ENCODE data around the gene ABHD17A.

Gene ABHD17A

DNA sequence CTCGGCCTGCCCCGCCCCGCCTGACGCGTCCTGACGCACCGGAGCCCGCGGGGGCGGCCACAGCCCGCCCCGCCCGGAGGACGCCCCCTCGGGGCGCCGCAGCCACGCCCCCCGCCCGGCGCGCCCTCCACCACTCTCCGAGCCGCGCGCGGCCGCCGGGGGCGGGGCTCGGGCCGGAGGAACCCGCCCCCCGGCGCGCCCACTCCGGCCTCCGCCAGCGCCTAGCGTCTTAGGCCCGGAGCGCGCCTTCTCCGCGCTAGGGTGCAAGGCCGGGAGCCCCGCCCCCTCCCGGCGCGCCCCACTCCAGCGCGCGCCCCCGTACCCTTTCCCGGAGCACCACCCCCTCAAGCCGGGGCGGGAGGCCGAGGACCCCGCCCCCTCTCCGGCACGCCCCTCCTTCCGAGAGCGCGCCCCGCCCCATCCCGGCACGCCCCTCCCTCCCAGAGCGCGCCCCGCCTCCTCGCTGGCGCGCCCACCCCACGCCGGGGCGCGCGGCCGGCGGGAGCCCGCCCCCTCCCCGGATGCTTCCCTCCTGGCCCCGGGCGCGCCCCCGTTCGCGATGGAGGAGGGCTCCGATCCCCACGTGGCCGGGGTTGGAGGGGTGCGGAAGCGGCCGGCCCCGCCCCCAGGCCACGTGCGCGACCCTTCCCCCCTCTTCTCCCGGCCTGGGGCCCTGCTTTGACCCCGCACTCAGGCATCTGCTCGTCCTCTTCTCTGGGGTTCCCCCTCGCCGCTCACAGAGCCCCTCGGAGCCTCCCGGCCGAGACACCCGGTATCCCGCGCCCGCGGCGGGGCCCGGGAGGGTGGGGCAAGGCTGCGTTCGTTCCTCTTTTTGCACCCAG, 21.4 kb downstream of the ABHD17A start:
- DNase-seq (ENCODE audit: low spot score) = peak; percentile 86

GRCh38 chr19:1863328-1863637, 22.0 kb downstream of the ABHD17A start, which contains the start of gene KLF16:
TSS of gene KLF16 (minus strand) at chr19:1863579. CDS start at chr19:1863497, 82 bp downstream.
- no peak for DNase-seq (ENCODE audit: low spot score)

- DNase-seq (ENCODE audit: low spot score) = peak; percentile 61
Observed at GRCh38 chr19:1862424-1863327, 22.6 kb downstream of the ABHD17A start.

DNA sequence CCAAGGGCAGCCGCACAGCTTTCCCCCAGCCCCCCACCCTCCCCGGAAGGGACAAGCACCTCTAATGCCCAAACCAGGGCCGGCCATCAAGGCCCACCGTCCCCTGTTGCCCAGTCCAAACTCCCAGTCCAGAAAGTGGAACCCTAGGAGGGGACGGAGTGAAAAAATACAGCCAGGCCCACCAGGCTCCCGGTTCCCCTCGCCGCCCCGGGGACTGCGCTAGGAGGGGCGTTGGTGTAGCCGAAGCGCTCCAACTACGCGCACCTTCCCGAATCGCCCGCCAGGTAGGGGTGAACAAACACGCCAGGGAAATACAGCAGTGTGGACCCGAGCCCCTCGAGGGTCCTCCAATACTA, 23.2 kb downstream of the ABHD17A start:
- no peak for DNase-seq (ENCODE audit: low spot score)

GRCh38 chr19:1861599-1862031, 23.7 kb downstream of the ABHD17A start:
- no peak for DNase-seq (ENCODE audit: low spot score)

DNA sequence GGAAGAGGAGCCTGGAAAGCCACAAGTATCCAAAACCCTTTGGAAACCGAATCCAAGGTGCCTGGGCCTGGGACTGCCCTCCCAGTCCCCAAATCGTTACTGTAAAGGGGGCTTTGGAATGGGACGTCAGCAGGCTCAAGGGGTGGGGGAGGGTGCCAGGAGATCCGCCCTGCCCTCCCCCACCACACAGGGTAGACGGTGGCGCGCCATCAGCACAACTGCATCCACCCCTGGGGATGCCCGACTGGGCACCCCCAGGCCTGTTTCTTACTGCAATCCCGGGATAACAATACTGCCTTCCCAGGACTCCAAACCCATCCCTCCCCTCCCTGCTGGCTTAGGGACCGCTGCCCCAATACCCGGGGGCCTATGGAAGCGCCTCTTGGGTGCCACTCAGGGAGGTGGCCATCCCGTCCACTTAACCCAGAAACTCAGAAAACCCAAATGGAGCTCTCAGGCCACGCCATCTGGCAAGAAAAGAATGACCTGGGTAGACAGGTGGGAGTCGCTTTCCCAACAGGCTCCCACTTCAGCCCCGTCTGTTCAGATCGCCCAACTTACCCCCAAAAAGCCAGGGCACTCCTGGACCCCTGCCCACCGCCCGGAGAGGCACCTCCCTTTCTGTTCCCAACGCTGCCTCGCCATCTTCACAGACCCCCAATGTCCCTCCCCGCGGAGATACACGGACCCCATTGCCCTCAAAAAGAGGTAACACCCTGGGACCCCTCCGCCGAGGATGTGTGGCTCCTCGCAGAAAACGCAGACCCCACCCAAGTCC, 24.3 kb downstream of the ABHD17A start:
- DNase-seq (ENCODE audit: low spot score) = no peak

- DNase-seq (ENCODE audit: low spot score) = peak; percentile 64
Observed at GRCh38 chr19:1860042-1860775, 25.1 kb downstream of the ABHD17A start.

DNA sequence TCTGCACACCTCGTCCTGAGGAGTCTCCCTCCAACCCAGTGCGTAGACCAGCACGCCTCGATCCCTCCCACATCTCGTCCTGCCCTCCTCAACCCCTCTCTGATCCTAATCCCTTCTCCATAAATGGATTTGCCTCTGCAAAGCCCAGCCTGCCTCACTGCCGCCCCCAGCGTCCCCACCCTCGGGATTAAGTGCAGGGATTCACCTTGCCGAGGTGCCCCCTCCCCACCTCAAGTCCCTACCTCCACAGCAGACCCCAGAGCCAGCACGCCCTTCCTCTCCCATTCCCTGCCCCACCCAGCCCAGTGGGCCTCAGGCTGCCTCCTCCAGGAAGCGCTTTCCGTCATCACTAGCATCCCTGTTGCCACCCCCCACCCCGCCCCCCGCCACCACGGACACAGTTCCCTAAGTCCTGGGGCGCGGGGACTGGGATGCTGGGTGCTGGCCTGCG, 25.9 kb downstream of the ABHD17A start:
- no peak for DNase-seq (ENCODE audit: low spot score)

DNA sequence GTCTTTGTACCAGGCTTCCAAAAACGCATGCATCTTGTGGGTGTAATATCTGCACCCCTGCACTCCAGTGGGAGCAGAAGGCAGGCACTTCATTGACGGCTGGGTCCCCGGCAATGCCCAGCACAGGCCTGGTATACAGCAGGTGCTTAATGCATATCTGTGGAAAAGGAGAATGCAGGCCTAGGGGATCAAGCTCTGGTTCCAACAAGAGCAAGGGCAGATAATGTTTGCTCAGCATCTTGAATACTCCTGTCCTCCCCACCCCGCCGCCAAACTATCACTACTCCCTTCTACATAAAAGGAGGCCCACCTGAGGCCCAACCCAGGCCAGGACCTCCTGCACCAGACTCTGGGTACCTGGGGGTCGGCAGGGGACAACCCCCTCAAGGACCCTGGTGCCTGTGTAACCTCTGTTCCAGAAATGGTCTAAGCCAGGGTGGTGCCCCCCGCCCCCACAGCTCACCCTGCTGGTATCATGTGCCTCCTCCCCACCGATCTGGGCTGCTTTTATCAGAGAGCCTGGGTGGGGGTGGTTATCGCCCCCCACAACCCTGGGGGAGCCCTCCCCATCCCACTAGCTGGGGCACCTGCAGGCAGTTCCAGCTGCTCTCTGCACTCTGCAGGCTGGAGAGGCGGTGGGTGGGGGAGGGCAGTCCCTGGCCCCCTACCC, 26.7 kb downstream of the ABHD17A start:
- peak; percentile 42 for DNase-seq (ENCODE audit: low spot score)

GRCh38 chr19:1857648-1858326, 27.5 kb downstream of the ABHD17A start:
- no peak for DNase-seq (ENCODE audit: low spot score)

GRCh38 chr19:1856698-1857603, 28.3 kb downstream of the ABHD17A start:
- DNase-seq (ENCODE audit: low spot score) = peak; percentile 72

GRCh38 chr19:1856345-1856697, 29.0 kb downstream of the ABHD17A start:
- no peak for DNase-seq (ENCODE audit: low spot score)

DNA sequence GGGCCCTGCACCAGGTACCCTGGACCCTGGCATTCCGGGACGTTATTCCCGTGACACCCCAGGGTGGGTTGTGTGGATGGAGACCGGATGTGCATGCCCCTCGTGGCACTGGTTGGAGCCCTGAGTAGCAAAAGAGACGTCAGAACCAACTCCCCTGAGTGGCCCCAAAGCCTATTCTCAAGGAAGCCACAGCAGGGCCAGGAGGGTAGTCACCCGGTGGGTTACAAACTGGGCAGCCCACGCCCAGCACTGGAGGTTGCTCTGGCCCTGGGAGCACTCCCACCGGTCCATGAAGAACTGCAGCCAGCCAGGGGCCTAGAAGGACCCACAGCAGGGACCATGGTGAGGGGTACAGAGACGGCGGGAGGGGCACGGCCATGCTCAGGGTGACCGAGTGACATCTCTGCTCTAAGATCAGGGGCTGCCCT, 29.5 kb downstream of the ABHD17A start:
- DNase-seq (ENCODE audit: low spot score) = no peak

DNA sequence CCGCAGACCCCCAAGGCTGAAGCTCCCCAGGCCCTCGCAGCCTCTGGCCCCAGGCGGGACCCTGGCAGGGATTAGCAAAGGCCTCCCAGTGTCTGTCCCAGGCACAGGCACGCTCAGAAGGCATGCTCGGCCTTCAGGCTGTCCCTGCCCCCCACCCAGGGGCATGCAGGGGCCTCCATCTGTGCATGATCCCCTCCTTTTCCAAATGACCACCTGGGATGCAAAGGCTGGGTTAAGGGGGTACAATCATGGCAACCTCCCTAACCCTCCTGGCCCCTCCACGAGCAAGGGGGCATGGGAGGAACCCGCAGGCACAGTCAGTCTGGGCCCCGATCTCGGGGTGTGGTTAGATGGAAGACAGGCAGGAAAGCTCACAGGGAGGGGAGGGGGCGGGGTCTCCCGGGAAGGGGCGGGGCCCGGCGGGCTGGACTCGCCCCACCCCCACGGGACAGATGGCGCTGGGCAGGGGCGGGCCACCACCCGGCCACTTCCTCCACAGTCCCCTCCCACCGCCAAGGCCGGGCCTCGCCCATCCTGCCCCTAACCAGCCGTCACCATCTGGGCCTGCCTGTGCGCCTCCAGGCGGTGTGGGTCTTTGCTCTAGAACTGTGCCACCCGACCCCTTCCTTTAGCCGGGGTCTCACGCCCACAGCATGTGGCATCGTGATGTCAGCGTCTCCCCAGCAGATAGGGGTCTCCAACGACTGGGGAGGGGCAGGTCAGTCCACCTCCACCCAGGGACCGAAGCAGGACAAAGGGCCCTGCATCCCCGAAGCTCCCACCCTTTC, 30.1 kb downstream of the ABHD17A start:
- peak; percentile 93 for DNase-seq (ENCODE audit: low spot score)

DNA sequence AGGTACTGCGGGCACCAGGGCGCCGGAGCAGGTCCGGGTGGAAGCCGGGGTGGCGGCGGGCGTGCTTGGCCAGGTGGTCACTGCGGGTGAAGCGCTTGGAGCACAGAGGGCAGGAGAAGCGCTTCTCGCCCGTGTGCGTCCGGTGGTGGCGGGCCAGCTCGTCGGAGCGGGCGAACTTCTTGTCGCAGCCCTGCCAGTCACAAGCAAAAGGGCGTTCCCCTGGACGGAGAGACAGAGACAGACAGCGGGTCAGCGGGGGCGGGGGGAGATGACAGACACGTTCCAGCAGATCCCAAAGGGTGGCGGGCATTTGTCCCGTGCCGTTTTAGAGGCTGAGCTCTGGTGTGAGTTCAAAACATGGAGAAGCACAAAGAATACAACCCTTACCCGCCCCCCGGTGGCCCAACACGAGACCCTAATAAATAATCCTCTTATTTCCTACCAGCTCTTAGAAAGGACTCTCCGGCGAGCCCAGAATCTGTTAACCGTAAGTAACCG, 30.7 kb downstream of the ABHD17A start:
- DNase-seq (ENCODE audit: low spot score) = peak; percentile 59

DNA sequence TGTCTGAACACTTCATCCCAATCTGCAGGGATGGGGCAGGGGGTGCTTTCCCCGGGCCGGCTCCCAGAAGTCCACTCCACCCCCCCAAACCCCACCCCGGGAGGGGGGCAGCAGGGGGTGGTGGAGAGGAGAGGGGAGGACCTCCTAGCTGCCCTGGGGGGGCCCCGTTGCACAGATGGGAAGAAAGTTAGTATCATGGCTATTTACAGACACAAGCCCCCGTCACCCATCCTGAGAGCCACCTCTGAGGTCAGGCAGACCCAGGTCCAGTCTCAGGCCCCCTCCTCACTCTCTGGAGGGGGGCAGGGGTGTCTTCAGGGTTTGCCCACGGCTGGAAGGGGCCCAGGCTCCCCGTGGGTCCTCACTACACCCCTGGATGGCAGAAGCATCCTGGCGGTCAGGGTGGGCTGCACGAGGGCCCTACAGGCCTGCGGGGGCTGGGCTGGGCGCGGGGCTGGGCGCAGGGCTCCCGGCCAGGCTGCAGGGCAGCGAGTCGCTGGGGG, 31.2 kb downstream of the ABHD17A start:
- DNase-seq (ENCODE audit: low spot score) = peak; percentile 9

- DNase-seq (ENCODE audit: low spot score) = peak; percentile 94
Observed at GRCh38 chr19:1853295-1854038, 31.8 kb downstream of the ABHD17A start.
